ENCODE measurements around the gene ZDHHC8. TPM values are rescaled to one million over a fixed set of nuclear protein-coding genes. Genes with fewer than 3 reads are reported as not detected.
A peak's percentile ranks its signal among the peaks of the same experiment; 100 is the strongest.
"Not testable (repeated sequence)": the region's sequence is repeated elsewhere in the genome, so short reads cannot be mapped to it uniquely, and the experiment has no call there.

ZDHHC8 gene
- total RNA-seq, 2 donors from 2014 or later = 53.9 to 124 TPM

DNA sequence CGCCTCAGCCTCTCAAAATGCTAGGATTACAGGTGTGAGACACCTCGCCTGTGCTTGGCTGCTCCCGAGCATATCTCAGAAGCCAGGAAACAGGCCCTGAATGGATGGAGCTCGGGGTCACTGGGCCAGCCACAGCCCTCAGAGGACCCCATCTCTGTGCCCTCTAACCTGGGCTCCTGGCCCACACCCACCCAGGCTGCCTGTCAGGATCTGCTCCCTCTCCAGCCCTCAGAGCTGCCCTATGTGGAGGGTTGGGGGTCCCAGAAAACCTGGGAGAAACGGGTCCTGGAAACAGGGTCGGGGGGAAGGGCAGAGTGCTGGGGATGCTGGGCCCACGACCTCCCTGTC, 24.4 kb downstream of the ZDHHC8 start:
- Mint-ChIP-seq H3K27me3 (no peaks in the 10 kb centered on the region), H3K4me3 (no peak overlapping the region), H3K27ac (no peak overlapping the region), H3K9me3 (no peaks in the 10 kb centered on the region), H3K36me3 (no peaks in the 10 kb centered on the region), H3K4me1 (ENCODE audit: low read depth in 2 of 2) (peaks cover 0 to 3% of the 10 kb centered on the region in 2 donors)
- no peak for DNase-seq (ENCODE audit: low spot score)
- ATAC-seq = no peak

DNA sequence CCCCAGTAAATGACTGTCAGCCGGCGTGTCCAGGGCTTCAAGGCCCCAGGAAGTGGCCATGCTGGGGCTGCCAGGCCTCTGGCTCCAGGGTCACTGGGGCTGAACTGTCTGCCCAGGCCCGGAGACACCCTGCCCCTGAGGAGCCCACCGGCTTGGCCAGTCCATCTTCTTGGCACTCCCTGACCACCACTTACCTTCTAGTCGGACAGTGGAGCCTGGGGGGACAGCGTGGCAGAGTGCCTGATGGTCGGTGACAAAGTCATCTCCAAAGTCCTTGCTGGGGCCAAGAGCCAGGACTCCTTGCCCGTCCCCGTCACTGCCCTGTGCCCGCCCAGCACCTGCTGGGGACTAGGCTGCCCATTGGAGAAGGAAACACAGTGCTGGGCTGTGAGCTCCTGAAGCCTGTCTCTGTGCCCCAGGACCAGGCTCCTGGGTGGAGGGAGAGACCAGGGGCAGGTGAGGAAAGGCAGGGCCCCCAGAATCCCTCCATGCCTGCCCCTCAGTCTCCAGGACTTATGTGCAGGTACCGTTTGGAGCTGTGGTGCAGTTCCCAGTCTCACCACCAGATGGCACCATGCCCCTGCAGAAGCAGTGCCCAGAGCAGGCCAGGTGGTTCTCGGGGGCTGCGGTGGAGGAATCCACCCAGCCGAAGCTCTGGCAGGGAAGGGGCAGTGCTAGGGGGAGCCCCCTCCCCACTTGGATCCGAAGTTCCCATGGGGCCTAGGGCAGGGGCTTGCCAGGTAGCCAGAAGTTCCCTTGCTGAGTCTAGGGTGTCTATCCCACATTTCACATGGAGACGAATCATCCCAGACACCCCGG, 25.2 kb downstream of the ZDHHC8 start:
- Mint-ChIP-seq H3K36me3 (no peaks in the 10 kb centered on the region), H3K9me3 (no peaks in the 10 kb centered on the region), H3K27ac (no peak overlapping the region), H3K4me3 (no peak overlapping the region), H3K27me3 (no peaks in the 10 kb centered on the region), H3K4me1 (ENCODE audit: low read depth in 2 of 2) (peaks cover 0 to 3% of the 10 kb centered on the region in 2 donors)
- ATAC-seq (peak; percentile 73 to 85), DNase-seq (ENCODE audit: low spot score) (peak; percentile 87)

DNA sequence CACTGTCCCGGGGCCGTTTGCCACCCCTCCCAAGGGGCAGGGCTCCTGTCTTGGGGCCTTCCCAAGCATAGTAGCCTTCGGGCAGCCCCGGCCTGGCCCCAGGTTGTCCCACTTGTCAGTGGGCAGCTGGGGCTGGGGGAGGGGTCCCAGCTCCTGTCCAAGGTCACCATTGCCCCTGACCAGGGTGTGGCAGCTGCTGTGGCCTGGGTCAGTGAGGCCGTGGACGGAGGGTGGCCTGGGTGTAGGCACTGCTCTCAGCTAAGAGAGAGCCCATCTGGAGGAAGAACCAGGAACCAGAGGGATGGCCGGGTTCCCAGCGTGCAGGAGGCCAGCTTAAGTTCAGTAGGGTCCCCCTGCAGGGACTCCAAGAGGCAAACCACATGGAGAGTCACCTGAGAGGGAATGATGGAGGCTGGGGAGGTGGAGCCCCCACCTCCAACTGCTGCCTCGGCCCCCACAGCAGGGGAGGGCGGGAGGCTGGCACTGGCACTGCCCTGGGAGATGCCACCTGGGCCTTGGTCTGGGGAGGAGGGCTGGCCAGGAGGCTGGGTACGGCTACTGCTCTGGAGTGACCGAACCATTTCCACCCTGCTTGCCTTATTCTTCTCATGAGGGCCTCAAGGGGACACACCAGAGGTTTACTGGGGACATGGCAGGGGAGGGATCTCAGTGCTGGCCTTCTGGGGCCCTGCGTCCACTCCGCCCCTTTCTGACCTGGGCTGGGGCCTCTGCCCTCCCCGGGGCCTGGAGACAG, 26.0 kb downstream of the ZDHHC8 start:
- H3K9me3 Mint-ChIP-seq = no peaks in the 10 kb centered on the region
- H3K36me3 Mint-ChIP-seq = no peaks in the 10 kb centered on the region
- ATAC-seq (peak in 1 of 2 donors; percentile 3), DNase-seq (ENCODE audit: low spot score) (no peak)
- H3K27me3 Mint-ChIP-seq = no peaks in the 10 kb centered on the region
- H3K4me3 Mint-ChIP-seq = no peak overlapping the region
- peaks cover 0 to 3% of the 10 kb centered on the region in 2 donors for H3K4me1 Mint-ChIP-seq (ENCODE audit: low read depth in 2 of 2)
- no peak overlapping the region for H3K27ac Mint-ChIP-seq

DNA sequence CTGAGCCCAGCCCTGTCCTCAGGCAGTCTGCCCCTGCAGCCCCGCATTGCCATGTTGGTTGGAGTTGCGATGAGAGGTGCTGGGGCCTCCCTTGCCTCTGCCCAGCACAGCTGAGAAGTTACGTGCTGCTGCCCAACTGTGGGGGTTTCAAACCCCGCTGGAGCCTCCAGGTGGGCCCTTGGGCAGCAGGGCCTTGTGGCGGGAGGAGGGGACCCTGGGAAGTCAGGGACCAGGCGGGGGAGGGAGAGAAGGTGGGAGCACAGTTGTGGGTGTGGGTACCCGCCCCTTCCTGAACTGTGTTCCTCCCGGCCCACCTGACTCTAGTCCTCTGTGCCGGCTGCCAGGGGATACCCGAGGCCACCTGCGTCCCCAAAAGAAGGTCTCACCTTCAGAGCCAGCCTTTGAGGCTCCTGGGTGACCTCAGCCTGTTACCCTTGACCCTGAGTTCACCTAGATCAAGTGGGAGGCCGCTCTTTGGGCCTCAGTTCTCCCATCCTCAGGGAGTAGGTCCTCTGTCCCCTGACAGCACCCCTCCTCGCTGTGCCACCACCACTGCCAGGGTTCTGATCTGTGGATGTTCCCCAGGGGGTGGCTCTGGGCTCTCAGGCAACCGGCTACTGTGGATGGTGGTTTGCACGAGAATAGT, 26.9 kb downstream of the ZDHHC8 start:
- H3K4me3 Mint-ChIP-seq = no peak overlapping the region
- DNase-seq (ENCODE audit: low spot score) = no peak
- ATAC-seq = no peak
- H3K36me3 Mint-ChIP-seq = no peaks in the 10 kb centered on the region
- no peak overlapping the region for H3K27ac Mint-ChIP-seq
- no peaks in the 10 kb centered on the region for H3K27me3 Mint-ChIP-seq
- H3K4me1 Mint-ChIP-seq (ENCODE audit: low read depth in 2 of 2) = peaks cover 0 to 3% of the 10 kb centered on the region in 2 donors
- H3K9me3 Mint-ChIP-seq = no peaks in the 10 kb centered on the region

DNA sequence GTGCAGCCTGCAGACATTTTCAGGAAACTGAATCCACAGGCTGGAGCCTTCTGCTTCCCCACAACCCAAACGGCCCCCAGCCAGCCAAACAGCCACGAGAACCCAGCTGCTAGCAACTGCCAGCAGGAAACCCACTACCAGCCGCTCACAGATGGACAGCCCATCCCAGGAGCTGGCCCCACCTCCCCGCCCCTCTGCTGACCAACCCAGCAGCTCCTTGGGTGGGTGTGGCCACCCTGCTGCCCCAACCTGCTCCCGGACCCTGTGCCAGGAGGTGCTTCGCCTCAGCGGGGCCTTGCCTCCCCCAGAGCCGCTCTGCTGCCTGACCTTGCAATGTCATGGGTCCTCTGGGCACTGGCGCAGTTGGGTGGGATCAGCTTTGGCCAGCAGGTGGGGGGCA, 27.5 kb downstream of the ZDHHC8 start:
- Mint-ChIP-seq H3K4me1 (ENCODE audit: low read depth in 2 of 2) (peaks cover 0 to 3% of the 10 kb centered on the region in 2 donors), H3K36me3 (no peaks in the 10 kb centered on the region), H3K9me3 (peaks cover 1% of the 10 kb centered on the region), H3K27me3 (no peaks in the 10 kb centered on the region), H3K27ac (no peak overlapping the region), H3K4me3 (no peak overlapping the region)
- DNase-seq (ENCODE audit: low spot score) = no peak
- no peak for ATAC-seq

DNA sequence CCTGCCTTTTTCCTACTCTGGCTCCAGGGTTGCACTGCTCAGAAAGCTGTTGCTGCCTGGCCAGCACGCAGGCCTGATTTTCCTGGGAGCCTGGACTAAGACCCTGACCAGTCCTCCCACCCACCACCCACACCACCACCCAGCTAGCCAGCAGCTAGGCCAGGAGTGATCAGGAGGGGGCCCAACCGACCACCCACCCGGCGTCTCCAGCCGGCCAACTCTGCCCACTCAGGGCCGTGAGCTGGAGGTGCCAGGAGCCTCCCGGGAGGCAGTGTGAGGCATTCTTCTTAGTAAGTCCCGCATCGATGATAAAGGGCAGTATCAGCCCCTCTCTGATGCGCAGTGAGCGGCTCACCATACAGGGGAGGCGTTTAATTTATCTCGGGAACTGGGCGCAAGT, 27.9 kb downstream of the ZDHHC8 start:
- H3K27ac Mint-ChIP-seq; H3K27me3 Mint-ChIP-seq; H3K4me1 Mint-ChIP-seq (ENCODE audit: low read depth in 2 of 2); ATAC-seq; H3K36me3 Mint-ChIP-seq; DNase-seq (ENCODE audit: low spot score); H3K4me3 Mint-ChIP-seq; H3K9me3 Mint-ChIP-seq: not testable (repeated sequence)

DNA sequence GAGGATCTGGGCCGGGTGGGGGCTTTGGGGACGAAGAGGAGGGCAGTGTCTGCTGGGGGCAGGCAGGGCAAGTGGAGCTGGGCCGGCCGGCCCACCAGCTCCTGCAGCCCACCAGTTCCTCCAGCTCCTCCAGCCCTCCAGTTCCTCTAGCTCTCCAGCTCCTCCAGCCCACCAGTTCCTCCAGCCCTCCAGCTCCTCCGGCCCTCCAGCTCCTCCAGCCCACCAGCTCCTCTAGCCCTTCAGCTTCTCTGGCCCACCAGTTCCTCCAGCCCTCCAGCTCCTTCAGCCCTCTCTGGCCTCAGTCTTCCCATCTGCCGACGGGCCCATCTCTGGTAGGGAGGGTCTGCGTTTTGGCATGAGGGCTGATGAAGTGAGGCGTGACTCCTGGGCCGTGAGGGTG, 28.4 kb downstream of the ZDHHC8 start:
- ATAC-seq = no peak
- Mint-ChIP-seq H3K4me3 (no peak overlapping the region), H3K27me3 (no peaks in the 10 kb centered on the region), H3K9me3 (peaks cover 5% of the 10 kb centered on the region), H3K4me1 (ENCODE audit: low read depth in 2 of 2) (peaks cover 0 to 3% of the 10 kb centered on the region in 2 donors), H3K27ac (no peak overlapping the region), H3K36me3 (no peaks in the 10 kb centered on the region)
- no peak for DNase-seq (ENCODE audit: low spot score)

DNA sequence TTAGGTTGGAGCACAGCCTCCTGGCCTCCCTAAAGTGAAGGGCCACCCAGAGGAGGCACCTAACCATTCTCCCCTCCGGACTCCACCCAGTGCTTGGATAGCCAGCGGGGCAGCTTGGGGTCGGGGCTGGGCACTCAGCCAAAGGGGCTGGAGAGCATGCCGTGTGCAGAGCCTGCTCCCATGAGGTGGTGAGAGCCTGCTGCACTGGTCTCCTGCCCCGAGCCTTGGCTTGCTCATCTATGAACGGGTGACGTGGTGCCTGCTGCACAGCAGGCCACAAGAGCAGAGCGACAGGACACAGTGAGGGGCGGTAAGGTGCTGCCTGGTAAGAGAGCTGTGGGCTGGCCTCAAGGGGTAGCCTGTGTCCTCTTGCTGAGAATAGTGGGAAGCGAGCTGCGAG, 33.3 kb downstream of the ZDHHC8 start:
- H3K27me3 Mint-ChIP-seq = no peaks in the 10 kb centered on the region
- no peak overlapping the region for H3K27ac Mint-ChIP-seq
- H3K4me3 Mint-ChIP-seq = no peak overlapping the region
- no peaks in the 10 kb centered on the region for H3K4me1 Mint-ChIP-seq (ENCODE audit: low read depth in 2 of 2)
- no peaks in the 10 kb centered on the region for H3K36me3 Mint-ChIP-seq
- peaks cover 5% of the 10 kb centered on the region for H3K9me3 Mint-ChIP-seq
- DNase-seq (ENCODE audit: low spot score) (no peak), ATAC-seq (no peak)

DNA sequence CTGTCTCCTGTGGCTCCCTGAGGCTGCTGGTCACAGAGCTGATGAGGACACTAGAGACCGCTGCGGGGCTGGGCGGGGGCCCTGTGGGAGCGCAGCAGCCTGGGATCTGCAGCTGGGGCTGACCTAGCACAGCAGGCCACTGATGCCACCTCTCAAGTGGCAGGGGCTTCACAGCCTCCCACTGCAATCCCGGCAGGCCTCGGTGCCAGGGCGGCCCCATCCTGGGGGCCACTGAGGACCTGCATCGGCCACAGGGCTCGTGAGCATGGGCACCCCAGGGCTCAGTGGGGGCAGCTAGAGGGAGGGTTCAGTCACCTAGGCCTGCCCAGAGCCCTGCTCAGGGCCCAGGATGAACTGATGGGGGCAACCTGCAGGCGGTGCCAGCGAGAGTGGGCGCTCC, 33.8 kb downstream of the ZDHHC8 start:
- Mint-ChIP-seq H3K36me3 (no peaks in the 10 kb centered on the region), H3K9me3 (peaks cover 5% of the 10 kb centered on the region), H3K4me1 (ENCODE audit: low read depth in 2 of 2) (no peaks in the 10 kb centered on the region), H3K27ac (no peak overlapping the region), H3K27me3 (no peaks in the 10 kb centered on the region), H3K4me3 (no peak overlapping the region)
- DNase-seq (ENCODE audit: low spot score) (no peak), ATAC-seq (no peak)

DNA sequence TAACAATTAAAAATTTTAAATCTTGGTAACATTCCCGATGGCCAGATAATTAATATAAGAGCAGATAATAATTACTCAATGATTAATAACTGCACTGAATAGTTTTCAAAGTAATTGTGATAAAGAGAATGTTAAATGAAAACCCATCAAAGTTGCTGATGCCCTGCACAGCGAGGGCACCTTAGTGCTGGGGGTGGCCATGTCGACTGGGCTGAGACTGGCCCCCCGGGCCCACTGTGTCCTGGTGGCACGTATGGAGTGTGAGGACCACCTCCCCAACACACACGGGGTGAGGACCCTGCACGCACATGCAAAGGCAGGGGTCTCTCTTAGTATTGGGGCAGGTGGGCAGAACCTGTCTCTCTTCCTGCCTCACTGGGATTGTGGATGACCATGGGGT, 34.3 kb downstream of the ZDHHC8 start:
- Mint-ChIP-seq H3K27me3 (no peaks in the 10 kb centered on the region), H3K27ac (no peak overlapping the region)

DNA sequence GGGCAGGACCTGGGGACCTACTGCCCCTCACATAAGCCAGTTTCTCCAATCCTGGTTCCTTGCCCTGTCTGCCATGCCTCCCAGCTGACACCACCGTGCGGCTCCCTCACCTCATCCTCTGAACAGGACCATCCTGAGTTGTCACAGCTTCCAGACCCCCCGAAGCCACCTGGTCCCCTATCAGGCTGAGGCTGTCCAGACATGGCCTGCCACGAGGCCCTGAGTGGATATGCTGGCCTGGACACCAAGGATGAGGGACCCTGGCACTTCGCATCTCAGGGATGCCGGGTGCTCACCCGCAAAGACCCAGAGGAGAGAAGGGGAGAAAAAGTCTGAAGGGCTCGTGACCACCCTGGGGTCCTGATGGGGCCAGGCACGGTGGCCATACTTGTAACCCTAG, 35.1 kb downstream of the ZDHHC8 start:
- Mint-ChIP-seq H3K4me3 (no peak overlapping the region), H3K36me3 (no peaks in the 10 kb centered on the region), H3K27ac (no peak overlapping the region), H3K27me3 (no peaks in the 10 kb centered on the region), H3K4me1 (ENCODE audit: low read depth in 2 of 2) (no peaks in the 10 kb centered on the region), H3K9me3 (peaks cover 5% of the 10 kb centered on the region)
- no peak for DNase-seq (ENCODE audit: low spot score)
- no peak for ATAC-seq

More for the DNA sequence above, 34.3 kb downstream of the ZDHHC8 start:
- H3K36me3 Mint-ChIP-seq = no peaks in the 10 kb centered on the region
- ATAC-seq (no peak), DNase-seq (ENCODE audit: low spot score) (no peak)
- no peaks in the 10 kb centered on the region for H3K4me1 Mint-ChIP-seq (ENCODE audit: low read depth in 2 of 2)
- peaks cover 5% of the 10 kb centered on the region for H3K9me3 Mint-ChIP-seq
- H3K4me3 Mint-ChIP-seq = no peak overlapping the region

DNA sequence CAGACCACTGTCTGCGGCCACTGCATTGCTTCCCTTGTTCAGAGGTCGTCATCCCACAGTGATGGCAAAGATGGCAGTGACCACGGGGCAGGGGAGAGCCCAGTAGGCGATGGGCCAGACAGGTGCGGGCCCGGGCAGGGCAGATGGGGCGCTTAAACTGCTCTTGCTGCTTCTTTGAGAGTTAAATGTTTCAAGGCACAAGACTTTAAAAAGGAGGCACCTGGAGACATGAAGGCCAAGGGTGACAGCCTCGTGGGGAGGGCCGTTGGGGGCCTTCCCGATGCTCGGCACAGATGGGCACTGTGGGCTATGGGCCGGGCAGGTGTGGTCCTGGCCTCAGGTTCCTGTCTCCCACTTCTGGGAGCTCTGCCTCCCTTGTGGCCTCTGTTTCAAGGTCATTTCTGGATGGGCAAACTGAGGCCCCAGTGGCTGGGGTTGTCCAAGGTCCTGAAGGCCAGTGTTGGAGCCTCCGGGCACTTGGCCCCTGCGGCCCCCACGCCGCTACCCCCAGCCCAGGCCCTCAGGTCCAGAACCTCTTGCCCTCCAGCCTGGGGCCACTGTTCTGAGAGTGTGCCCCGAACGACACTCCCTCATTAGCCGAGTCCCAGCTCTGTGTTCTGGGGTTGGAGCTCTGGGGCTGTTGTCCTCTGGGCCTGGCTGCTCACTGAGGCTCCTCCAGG, 36.2 kb downstream of the ZDHHC8 start:
- ATAC-seq = no peak
- H3K36me3 Mint-ChIP-seq = no peaks in the 10 kb centered on the region
- H3K27ac Mint-ChIP-seq = no peak overlapping the region
- no peaks in the 10 kb centered on the region for H3K27me3 Mint-ChIP-seq
- peaks cover 5% of the 10 kb centered on the region for H3K9me3 Mint-ChIP-seq
- H3K4me1 Mint-ChIP-seq (ENCODE audit: low read depth in 2 of 2) = no peaks in the 10 kb centered on the region
- DNase-seq (ENCODE audit: low spot score) = no peak
- H3K4me3 Mint-ChIP-seq = no peak overlapping the region

DNA sequence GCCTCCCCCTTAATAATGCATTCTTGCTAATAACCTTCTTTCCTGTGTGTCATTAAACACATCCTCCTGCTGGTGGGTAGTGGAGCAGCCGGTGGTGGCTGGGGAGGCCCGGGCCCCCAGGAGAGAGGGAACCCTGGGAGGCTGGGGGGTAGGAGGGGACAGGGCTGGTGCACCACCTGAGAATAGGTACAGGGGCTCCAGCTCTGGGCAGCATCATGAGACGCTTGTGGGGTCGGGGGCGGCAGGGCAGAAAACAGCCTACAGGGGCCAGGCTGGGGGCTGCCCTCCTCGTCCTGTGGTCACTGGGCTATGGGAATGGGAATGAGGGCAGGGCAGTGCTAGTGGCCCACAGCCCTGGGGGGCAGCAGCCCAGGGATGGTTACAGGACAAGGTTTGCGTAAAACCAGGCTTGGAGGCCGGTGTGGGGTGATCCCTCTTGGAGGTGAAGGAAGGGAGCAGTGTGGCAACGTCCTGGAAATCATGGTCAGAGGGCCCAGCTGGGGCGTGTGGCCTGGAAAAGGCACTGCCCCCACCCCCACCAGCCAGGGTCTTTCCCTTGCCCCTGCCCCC, 37.7 kb downstream of the ZDHHC8 start:
- Mint-ChIP-seq H3K4me3 (no peak overlapping the region), H3K9me3 (peaks cover under 1% of the 10 kb centered on the region), H3K4me1 (ENCODE audit: low read depth in 2 of 2) (no peaks in the 10 kb centered on the region), H3K27ac (no peak overlapping the region), H3K27me3 (no peaks in the 10 kb centered on the region), H3K36me3 (no peaks in the 10 kb centered on the region)
- ATAC-seq (no peak), DNase-seq (ENCODE audit: low spot score) (no peak)

Measured in natural killer cell treated with Interleukin-12 subunit alpha and Interleukin-12 subunit beta and Interleukin-15 and Interleukin-18, amount 100 ng/mL, for 72 hours (primary cell).